GM12872 (cell line): Measurements from ENCODE around the gene CCDC183.

Experiments used
- CTCF ChIP-seq: IDR thresholded peaks from 3 replicates; pipeline ENCODE4 v1.5.1; 2011; ENCODE audit warnings: low read depth, mild to moderate bottlenecking, low read length, moderate library complexity; ENCODE audit not compliant: insufficient read depth

The CCDC183 gene

GRCh38 chr9:136845465-136846260 lies 49.5 kb downstream of the CCDC183 start:
- no peak for TF ChIP-seq CTCF

GRCh38 chr9:136846376-136847087 lies 50.4 kb downstream of the CCDC183 start:
- TF ChIP-seq CTCF: no peak

DNA sequence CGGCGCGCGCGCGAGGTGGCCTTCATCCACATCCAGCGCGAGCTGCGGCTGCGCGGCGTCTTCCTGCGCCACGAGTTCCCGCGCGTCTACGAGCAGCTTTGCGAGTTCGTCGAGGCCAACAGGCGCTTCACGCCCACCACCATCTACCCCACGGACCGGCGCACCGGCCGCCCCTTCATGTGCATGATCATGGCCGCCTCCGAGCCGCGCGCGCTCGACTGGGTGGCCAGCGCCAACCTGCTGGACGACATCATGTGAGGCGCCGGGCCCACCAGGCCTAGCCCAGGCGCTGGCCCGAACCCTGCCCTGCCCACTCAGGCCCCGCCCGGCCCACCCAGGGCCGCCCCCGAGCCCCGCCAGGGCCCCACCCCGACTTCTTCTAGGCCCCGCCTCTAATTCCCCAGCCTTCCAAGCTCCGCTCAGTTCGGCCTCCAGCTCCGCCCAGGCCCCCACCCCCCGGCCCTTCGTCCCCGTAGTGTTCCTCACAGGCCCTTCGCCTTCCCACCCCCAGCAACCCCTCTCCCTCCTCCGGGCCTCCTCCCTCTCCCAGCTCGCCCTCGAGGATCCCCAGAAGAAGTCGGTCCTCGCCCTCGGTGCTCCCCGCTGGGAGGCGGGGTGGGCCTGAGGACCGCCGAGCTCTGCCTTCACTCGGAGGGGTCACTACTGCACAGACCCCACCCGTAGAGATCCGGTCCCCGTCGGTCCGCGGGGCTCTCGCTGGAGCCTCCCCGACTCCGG lies 51.1 kb downstream of the CCDC183 start:
- no peak for TF ChIP-seq CTCF

DNA sequence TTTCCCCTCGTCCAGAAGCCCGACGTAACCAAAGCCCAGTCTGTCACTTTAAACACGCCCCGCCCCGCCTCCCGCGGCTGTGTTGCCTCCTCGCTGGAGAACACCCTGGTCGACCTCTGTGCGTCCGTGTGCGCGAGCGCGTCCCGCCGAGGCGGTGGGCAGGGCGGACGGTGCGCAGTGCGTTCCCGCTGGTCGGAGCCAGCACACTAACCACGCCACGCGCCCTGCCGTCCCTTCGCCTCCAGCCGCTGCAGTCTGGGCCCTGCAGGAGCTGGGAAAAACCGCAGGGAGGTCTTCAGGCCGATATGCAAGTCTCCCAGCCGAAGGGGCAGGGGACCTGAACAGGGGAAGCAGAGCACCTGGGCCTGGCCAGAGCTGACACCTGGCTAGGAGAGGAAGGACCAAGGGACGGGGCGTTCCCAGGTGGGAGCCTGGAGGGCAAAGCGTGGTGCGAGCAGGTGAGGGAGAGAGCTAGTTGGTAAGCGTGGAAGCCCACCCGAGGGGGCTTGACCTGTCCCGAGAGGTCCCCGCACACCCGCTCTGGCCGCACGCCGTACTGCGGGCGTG lies 51.8 kb downstream of the CCDC183 start:
- no peak for TF ChIP-seq CTCF

DNA sequence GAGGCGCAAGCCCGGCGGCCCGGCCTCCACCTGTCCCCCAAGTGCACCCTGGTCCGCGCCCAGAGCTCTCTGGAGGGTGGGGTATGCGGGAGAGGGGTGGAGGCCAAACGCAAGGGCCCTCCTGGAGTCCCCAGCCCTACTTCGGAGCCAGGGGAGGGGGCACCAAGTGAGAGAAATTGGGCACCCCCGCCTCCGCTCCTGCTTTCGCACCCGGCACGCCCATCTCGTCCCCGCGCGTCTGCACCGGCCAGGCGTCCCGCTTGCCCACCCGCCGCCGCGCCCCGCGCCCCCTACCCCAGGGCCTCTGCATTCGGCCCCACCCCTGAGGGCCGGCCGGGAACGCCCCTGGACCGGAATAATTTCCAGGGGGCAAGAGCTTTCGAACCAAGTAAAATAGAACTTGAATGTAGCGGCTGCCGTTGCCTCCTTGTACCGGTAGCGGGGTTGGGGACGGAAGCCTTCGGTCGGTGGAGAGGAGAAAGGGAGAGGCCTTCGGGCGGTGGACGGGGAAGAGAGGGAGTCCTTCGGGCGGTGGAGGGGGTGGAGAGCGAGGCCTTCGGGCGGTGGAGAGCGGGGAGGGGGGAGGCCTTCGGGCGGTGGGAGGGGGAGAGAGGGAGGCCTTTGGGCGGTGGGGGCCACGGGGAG lies 52.4 kb downstream of the CCDC183 start:
- no peak for TF ChIP-seq CTCF

GRCh38 chr9:136849038-136849959 lies 53.2 kb downstream of the CCDC183 start, which contains the start of gene PHPT1:
Gene PHPT1, plus strand, starts transcription at chr9:136849409. Its CDS starts 22 bp downstream, at chr9:136849431.
- TF ChIP-seq CTCF: no peak
